HepG2 (cell line): ENCODE measurements around the gene TMEM131. TPM values are rescaled to one million over a fixed set of nuclear protein-coding genes. Genes with fewer than 3 reads are reported as not detected.

Experiments used
- ATAC-seq: fragments of 200-7000 bp; cut with Tn5 transposase; 3 replicates; pipeline ENCODE4 v1.9.1; 2020; ENCODE audit warnings: mild to moderate bottlenecking, moderate library complexity
- BruUV-seq: library from RNA; stranded (reverse); fragments of 400-500 nt; replicated peaks from 2 replicates; lab custom pipeline; 2021; lab: Mats Ljungman, UMichigan
- CTCF ChIA-PET: fragments of 300-600 bp; formaldehyde crosslinking; extraction: SDS; loops from one replicate; lab custom pipeline; 2021; ENCODE audit warnings: low total read pairs, inconsistent platforms, low intra/inter-chr PET ratio; lab: Yijun Ruan, JAX
- POLR2A ChIA-PET: fragments of 350-600 bp; sonication (Branson Sonifier 250); formaldehyde crosslinking; loops from one replicate; lab custom pipeline; 2020; ENCODE audit warnings: antibody characterized with exemption, inconsistent platforms; lab: Yijun Ruan, JAX
- DNase-seq: peaks from one replicate; pipeline ENCODE4 v3.0.0-alpha.2; 2015; ENCODE audit warnings: low spot score
- FAIRE-seq: peaks from 3 replicates; lab custom pipeline; 2011; peaks lifted over from hg19 to GRCh38; lab: Jason Lieb, UNC
- H2AFZ ChIP-seq: one replicate; pipeline ENCODE4 v1.6.1; 2011; ENCODE audit warnings: low read length, inconsistent platforms
- H3K27ac ChIP-seq: fragments of 300-600 bp; 3 replicates; pipeline ENCODE4 v1.8.0; 2011; ENCODE audit warnings: mixed run types, mild to moderate bottlenecking, mixed read lengths, low read length, inconsistent platforms; ENCODE audit not compliant: insufficient read depth; ENCODE audit errors: extremely low read length
- H3K27me3 ChIP-seq, 2 experiments: fragments of 200-600 bp in 1 of 2; 2 replicates in 1 of 2; 3 replicates in 1 of 2; pipeline versions ENCODE4 v1.6.0 to v1.8.0; 2011; ENCODE audit warnings: low read length in 2 of 2, mild to moderate bottlenecking in 2 of 2, moderate library complexity in 2 of 2, inconsistent platforms in 1 of 2; ENCODE audit not compliant: insufficient read depth in 2 of 2, control insufficient read depth in 1 of 2
- H3K36me3 ChIP-seq, 2 experiments: fragments of 200-600 bp in 1 of 2; replicated peaks in 1 of 2; 2 replicates in 1 of 2; 3 replicates in 1 of 2; pipeline versions ENCODE4 v1.5.1 to v1.8.0; 2011; ENCODE audit warnings: low read length in 2 of 2, inconsistent platforms in 1 of 2; ENCODE audit not compliant: insufficient read depth in 2 of 2, control insufficient read depth in 1 of 2
- H3K4me1 ChIP-seq: 2 replicates; pipeline ENCODE4 v1.5.1; 2012; ENCODE audit warnings: low read length, inconsistent platforms; ENCODE audit not compliant: insufficient read depth
- H3K4me2 ChIP-seq: 2 replicates; pipeline ENCODE4 v1.6.0; 2011; ENCODE audit warnings: low read depth, low read length, inconsistent platforms
- H3K4me3 ChIP-seq, 3 experiments: fragments of 200-600 bp in 1 of 3; sonication (generic), shearing (Covaris generic) in 1 of 3; replicated peaks in 1 of 3; 2 replicates each; pipeline ENCODE4 v1.5.1; 2011 to 2016; ENCODE audit warnings: low read length in 3 of 3, inconsistent platforms in 2 of 3, low read depth in 2 of 3, mild to moderate bottlenecking in 2 of 3, control low read depth in 1 of 3, mixed read lengths in 1 of 3; ENCODE audit not compliant: insufficient read depth in 1 of 3
- H3K79me2 ChIP-seq: one replicate; pipeline ENCODE4 v1.6.1; 2011; ENCODE audit warnings: low read length, inconsistent platforms; ENCODE audit not compliant: insufficient read depth
- H3K9ac ChIP-seq: 2 replicates; pipeline ENCODE4 v1.6.0; 2011; ENCODE audit warnings: mild to moderate bottlenecking, low read depth, low read length, inconsistent platforms; ENCODE audit not compliant: insufficient read depth
- H3K9me3 ChIP-seq: 2 replicates; pipeline ENCODE4 v1.5.1; 2012; ENCODE audit warnings: mild to moderate bottlenecking, low read length
- H4K20me1 ChIP-seq: 2 replicates; pipeline ENCODE4 v1.6.0; 2011; ENCODE audit warnings: inconsistent platforms, mild to moderate bottlenecking, low read length, moderate library complexity; ENCODE audit not compliant: insufficient read depth
- DPF2 ChIP-seq: sonication (generic); formaldehyde crosslinking; IDR thresholded peaks from 2 replicates; pipeline ENCODE4 v1.4.0; 2020; ENCODE audit warnings: mild to moderate bottlenecking, low read depth, missing genetic modification reagents, borderline replicate concordance
- ERF ChIP-seq: IDR thresholded peaks from 2 replicates; pipeline ENCODE4 v1.6.1; 2018; ENCODE audit warnings: missing biosample characterization, missing genetic modification reagents
- KDM6A ChIP-seq: IDR thresholded peaks from 2 replicates; pipeline ENCODE4 v1.6.1; 2016; ENCODE audit warnings: low read depth
- PITX1 ChIP-seq: sonication (generic); formaldehyde crosslinking; IDR thresholded peaks from 2 replicates; pipeline ENCODE4 v1.5.1; 2020; ENCODE audit warnings: mild to moderate bottlenecking, missing genetic modification reagents
- SYNCRIP ChIP-seq: fragments of 200-400 bp; formaldehyde crosslinking; IDR thresholded peaks from 2 replicates; pipeline ENCODE4 v1.6.1; 2018; ENCODE audit warnings: mild to moderate bottlenecking, low read depth, low read length; ENCODE audit not compliant: insufficient read depth
- ZKSCAN1 ChIP-seq: fragments of 150-350 bp; IDR thresholded peaks from 2 replicates; pipeline ENCODE4 v1.6.1; 2014; ENCODE audit warnings: low read length
- ZNF546 ChIP-seq: sonication (generic); formaldehyde crosslinking; conservative IDR thresholded peaks from 2 replicates; pipeline ENCODE4 v1.8.1; 2023; ENCODE audit warnings: mild to moderate bottlenecking, missing genetic modification reagents
- ZNF558 ChIP-seq: sonication (generic); formaldehyde crosslinking; IDR thresholded peaks from 2 replicates; pipeline ENCODE4 v1.9.0; 2022; ENCODE audit warnings: mild to moderate bottlenecking, missing genetic modification reagents, borderline replicate concordance
- ZNF678 ChIP-seq: sonication (generic); formaldehyde crosslinking; IDR thresholded peaks from 2 replicates; pipeline ENCODE4 v1.4.0; 2020; ENCODE audit warnings: mild to moderate bottlenecking, missing genetic modification reagents
- WGBS: methylation state at CpG from one replicate; pipeline ENCODE4 v1.1.6; 2017; ENCODE audit warnings: low lambda C conversion rate; 5-methylcytosine and 5-hydroxymethylcytosine counted together
- in situ Hi-C: cut with HindIII; loops from 2 replicates; pipeline ENCODE4 v1.10.0; 2017; ENCODE audit warnings: low pct_unique_long_range_greater_than_20kb; ENCODE audit not compliant: extremely low pct_ligation_motif_present
- intact Hi-C: fragments of 100-400 bp; cut with micrococcal nuclease; formaldehyde crosslinking; loops from one replicate; pipeline ENCODE4 v1.10.0; 2022; ENCODE audit not compliant: unreplicated experiment
- polyA plus RNA-seq, 8 experiments: library from polyadenylated mRNA; depleted of rRNA in 3 of 8; stranded (reverse) in 7 of 8; unstranded in 1 of 8; fragments of >200 nt; fragmentation: Illumina TruSeq in 4 of 8; extraction: Trizol in 4 of 8; gene quantifications; 2 replicates each; pipeline versions ENCODE4 v1.2.1 to v1.2.3, GENCODE V29; 2011 to 2016; ENCODE audit warnings: low read depth in 4 of 8, missing spikeins in 1 of 8, mixed read lengths in 1 of 8; ENCODE audit not compliant: insufficient read depth in 1 of 8
- total RNA-seq, 5 experiments: library from RNA; depleted of rRNA; stranded (reverse); fragments of >200 nt; fragmentation: Illumina TruSeq; extraction: Trizol; gene quantifications; 2 replicates each; pipeline ENCODE4 v1.2.3, GENCODE V29; 2016; ENCODE audit warnings: low read depth in 1 of 5

Gene TMEM131
- total and polyA plus RNA-seq, 2 of the 13 experiments (the other 11 are each of a cell fraction or from before 2014, with no cell fraction given), result 17.9 to 19.5 TPM

DNA sequence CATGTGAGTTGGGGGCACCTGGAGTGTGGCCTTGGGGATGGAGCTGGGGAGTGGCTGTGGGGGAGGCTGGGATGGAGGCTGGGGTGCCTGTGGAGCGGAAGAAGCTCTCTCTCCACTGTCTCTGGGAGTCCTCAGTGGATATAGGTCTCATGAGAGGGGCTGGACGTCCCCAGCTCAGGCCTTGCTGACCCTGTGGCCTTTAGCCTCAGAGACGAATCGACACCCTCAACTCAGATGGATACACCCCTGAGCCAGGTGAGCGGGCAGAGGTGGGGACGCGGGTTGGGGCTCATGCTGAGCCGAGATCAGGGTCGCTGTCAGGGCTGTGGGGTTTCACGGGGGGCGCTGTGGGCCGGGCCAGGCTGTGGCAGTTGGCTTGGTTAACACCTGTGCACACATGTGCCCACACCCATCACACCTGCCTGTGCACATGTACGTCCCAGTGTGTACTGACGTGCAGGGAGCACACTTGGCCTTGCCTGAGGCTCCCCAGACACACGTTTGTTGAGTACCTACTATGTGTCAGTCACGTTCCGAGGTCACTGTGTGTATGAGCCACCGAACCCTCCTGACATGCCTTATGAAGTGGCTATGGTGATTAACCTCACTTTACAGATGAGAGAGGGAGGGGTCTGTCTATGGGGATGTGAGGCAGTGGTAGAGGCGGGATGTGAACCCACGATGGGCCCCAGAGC lies 262.3 kb downstream of the TMEM131 start:
- H4K20me1 ChIP-seq, result no peaks in the 10 kb centered on the region
- H3K79me2 ChIP-seq, result no peaks in the 10 kb centered on the region
- BruUV-seq, result no TSS peak
- intact Hi-C loops, result no loop called here
- H3K27ac ChIP-seq, result no peak overlapping the region
- H3K4me3 ChIP-seq, result no peak overlapping the region
- no peak overlapping the region for H3K9ac ChIP-seq
- in situ Hi-C loops, result no loop called here
- no peak overlapping the region for H3K4me2 ChIP-seq
- DNase-seq, result no peak
- no peak for ATAC-seq
- H3K4me1 ChIP-seq, result no peaks in the 10 kb centered on the region
- POLR2A ChIA-PET, result no interaction called here
- WGBS, result 40% methylated on average over 17 of the region's 20 CpGs
- H3K36me3 ChIP-seq, result no peaks in the 10 kb centered on the region
- H2AFZ ChIP-seq, result no peak overlapping the region
- TF ChIP-seq ZNF558 (CRISPR knock-in tag) (no peak), ZKSCAN1 (peak; percentile 60)
- peaks cover 10% of the 10 kb centered on the region; the same call in 1 of the 2 replicates for H3K9me3 ChIP-seq
- no peak for FAIRE-seq
- H3K27me3 ChIP-seq, result peaks cover 0 to 29% of the 10 kb centered on the region in 2 experiments; a peak in 3 of 5 replicates
- CTCF ChIA-PET, result no interaction called here

DNA sequence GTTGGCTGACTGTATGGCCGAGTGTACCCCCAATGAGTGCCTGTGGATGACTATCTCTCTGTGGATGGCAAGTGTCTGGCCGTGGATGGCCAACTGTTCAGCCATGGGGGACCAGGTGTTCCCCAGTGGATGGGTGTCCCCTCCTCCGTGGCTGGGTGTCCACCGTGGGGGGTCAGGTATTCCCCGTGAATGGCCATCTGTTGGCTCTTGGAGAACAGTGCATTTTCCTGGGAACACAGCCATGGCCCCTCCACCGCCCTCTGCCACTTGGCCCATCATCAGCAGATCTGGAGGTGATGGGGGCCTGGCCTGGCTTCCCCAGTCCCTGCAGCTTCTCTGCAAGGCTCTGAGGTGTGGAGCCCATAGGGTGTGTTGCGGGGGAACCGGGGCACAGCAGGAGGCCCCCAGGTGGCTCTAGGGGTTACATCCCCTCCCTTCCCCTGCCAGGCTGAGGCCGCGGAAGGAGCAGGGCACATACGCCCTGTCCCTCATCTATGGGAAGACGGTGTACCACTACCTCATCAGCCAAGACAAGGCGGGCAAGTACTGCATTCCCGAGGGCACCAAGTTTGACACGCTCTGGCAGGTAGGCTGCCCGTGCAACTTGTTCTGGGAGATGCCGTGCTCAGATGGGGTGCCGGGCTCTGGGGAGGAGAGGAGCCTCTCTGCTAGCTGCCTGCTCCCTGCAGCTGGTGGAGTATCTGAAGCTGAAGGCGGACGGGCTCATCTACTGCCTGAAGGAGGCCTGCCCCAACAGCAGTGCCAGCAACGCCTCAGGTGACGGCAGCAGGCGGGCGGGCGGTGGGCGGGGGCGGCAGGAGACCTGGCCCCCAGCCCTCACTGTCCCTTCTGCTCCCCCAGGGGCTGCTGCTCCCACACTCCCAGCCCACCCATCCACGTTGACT lies 263.1 kb downstream of the TMEM131 start:
- Histone ChIP-seq H3K4me3 (no peak overlapping the region), H3K36me3 (no peaks in the 10 kb centered on the region), H3K79me2 (no peaks in the 10 kb centered on the region), H3K27ac (no peak overlapping the region), H3K4me2 (no peak overlapping the region), H3K9ac (no peak overlapping the region), H3K4me1 (no peaks in the 10 kb centered on the region), H3K9me3 (peaks cover 10% of the 10 kb centered on the region; the same call in 1 of the 2 replicates), H4K20me1 (no peaks in the 10 kb centered on the region), H3K27me3 (peaks cover 0 to 22% of the 10 kb centered on the region in 2 experiments; a peak in 3 of 5 replicates), H2AFZ (no peak overlapping the region)
- no peak for DNase-seq
- CTCF ChIA-PET, result no interaction called here
- POLR2A ChIA-PET, result no interaction called here
- no TSS peak for BruUV-seq
- in situ Hi-C loops, result no loop called here
- 57% methylated on average over 25 of the region's 28 CpGs for WGBS
- no peak for ATAC-seq
- intact Hi-C loops, result no loop called here
- no peak for FAIRE-seq
- no peak for TF ChIP-seq PITX1
- TF ChIP-seq ZNF678 (CRISPR knock-in tag), result no peak
- no peak for TF ChIP-seq SYNCRIP
- no peak for TF ChIP-seq DPF2
- no peak for TF ChIP-seq KDM6A (CRISPR knock-in tag)
- no peak for TF ChIP-seq ZNF546 (CRISPR knock-in tag)
- TF ChIP-seq ERF (CRISPR knock-in tag), result no peak
- TF ChIP-seq, all 625 proteins: peak for 0
